Measurements from ENCODE around the gene C8G.

DNA sequence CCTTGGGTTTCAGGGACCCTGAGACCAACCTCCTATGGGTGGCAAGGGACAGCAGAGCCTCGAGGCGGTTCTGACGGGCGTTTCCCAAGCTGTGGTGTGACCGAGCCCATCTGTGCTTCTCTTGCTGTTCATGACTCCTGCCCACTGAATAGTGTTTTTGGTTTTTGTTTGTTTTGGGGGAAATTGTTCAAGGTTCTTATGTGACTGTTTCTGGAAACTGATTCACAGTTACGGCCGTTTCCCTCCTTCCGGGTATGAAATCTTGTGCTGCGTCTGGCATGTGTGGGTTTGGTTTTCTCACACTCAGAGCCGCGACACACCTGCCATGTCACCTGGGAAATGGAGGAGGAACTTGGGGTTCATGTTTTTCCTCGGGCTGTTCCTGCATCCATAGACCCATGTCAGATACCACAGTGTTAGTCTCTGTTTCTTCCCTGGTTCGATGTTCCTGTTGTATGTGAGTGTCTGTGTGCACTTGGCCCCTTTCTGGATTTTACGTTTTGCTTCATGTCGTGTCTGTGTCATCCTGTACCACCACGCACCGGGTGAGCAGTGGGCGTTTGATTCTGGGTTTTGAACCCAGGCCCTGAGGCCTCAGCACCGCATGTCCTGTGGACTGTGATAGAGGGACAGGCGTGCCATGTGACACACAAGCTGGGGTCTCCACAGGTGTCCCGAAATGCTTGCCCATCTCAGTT is 29.3 kb upstream of the C8G start:
- no peak for TF ChIP-seq CTCF (IDR thresholded peaks at IDR 0.05; ENCODE audit: borderline replicate concordance, extremely low read depth, low read length, poor library complexity, severe bottlenecking)
- TF ChIP-seq EZH2 (IDR thresholded peaks at IDR 0.05; ENCODE audit: borderline replicate concordance, low read depth, low read length, severe bottlenecking) = no peak
